Spinal cord (tissue), 10 donors: ENCODE measurements around the gene FRMD4A. TPM values are rescaled to one million over a fixed set of nuclear protein-coding genes. Genes with fewer than 3 reads are reported as not detected.

Experiments used
- DNase-seq, 6 donors: peaks; one replicate each; pipeline versions ENCODE4 v3.0.0 to v3.0.0-alpha.2; 2013 to 2015; ENCODE audit warnings: low spot score in 6 of 6, low read depth in 4 of 6
- H3K27ac ChIP-seq: one replicate; pipeline ENCODE4 v1.5.1; 2013; ENCODE audit warnings: low read depth, low read length, control low read depth
- H3K27me3 ChIP-seq: one replicate; pipeline ENCODE4 v1.6.1; 2013; ENCODE audit warnings: low read length; ENCODE audit not compliant: control insufficient read depth, insufficient read depth
- H3K36me3 ChIP-seq: one replicate; pipeline ENCODE4 v1.6.1; 2013; ENCODE audit warnings: low read length; ENCODE audit not compliant: control insufficient read depth, insufficient read depth
- H3K4me1 ChIP-seq: one replicate; pipeline ENCODE4 v1.6.1; 2013; ENCODE audit warnings: low read length; ENCODE audit not compliant: control insufficient read depth, insufficient read depth
- H3K4me3 ChIP-seq: one replicate; pipeline ENCODE4 v1.5.1; 2013; ENCODE audit warnings: low read depth, low read length, control low read depth
- H3K9me3 ChIP-seq: one replicate; pipeline ENCODE4 v1.6.1; 2013; ENCODE audit warnings: low read length; ENCODE audit not compliant: control insufficient read depth, insufficient read depth
- WGBS: methylation state at CpG from one replicate; pipeline ENCODE4 v1.1.5; 2013; ENCODE audit warnings: missing lambda C conversion rate; ENCODE audit not compliant: insufficient coverage; 5-methylcytosine and 5-hydroxymethylcytosine counted together
- polyA plus RNA-seq, 2 donors: library from polyadenylated mRNA; unstranded; fragments of 120-200 nt; gene quantifications; one replicate each; pipeline ENCODE4 v1.2.1, GENCODE V29; 2013; ENCODE audit not compliant: insufficient read length in 2 of 2
- total RNA-seq, 2 donors: library from RNA; depleted of rRNA in 1 of 2; stranded (reverse); fragments of 120-200 nt in 1 of 2; fragments of >200 nt in 1 of 2; gene quantifications; one replicate each; pipeline versions ENCODE4 v1.2.3 to v1.2.4, GENCODE V29; 2013 to 2014
- donor health status: healthy.

The FRMD4A gene
- total and polyA plus RNA-seq, 4 donors, result 75.4 to 97.8 (median 91.8) TPM

DNA sequence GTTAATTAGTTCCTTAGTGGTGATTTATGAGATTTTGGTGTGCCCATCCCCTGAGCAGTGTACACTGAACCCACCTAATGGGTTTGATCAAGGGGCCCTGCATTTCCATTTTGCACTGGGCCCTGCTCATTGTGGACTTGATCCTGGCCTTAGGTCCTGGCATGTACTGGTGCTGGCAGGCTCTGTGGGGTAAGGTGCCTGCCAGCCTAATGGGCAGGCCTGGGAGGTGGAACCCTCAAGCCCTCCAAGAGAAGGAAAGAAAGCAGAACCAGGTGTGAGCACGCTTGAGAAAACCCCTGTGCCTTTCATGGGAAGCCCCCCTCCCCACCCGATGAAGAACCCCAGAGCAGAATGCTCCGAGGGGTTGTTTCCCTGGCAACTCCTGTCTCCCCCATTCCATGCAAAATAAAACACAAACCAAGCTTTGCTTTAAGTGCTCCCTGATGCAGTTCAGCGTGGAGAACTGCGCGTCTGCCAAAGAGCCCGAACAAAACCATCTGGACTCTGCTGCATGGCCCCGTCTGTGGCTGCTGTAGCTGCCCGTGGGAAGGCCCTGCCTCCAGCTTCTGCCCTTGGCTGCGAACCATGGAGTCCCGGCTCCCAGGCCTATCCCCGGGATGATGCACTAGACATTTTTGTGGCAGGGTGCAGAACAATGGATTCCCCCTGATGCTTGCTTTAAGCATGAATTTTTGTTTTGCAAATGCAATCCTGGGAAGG is 620.6 kb downstream of the FRMD4A start:
- Histone ChIP-seq H3K4me3 (no peak overlapping the region), H3K9me3 (no peaks in the 10 kb centered on the region), H3K36me3 (peaks cover 13% of the 10 kb centered on the region), H3K27ac (peak overlapping the region; percentile 62), H3K27me3 (no peaks in the 10 kb centered on the region), H3K4me1 (peaks cover 69% of the 10 kb centered on the region)
- 14% methylated on average over 12 of the region's 12 CpGs for WGBS
- peak in 3 of 6 donors; percentile 49 to 90 (median 84) for DNase-seq

DNA sequence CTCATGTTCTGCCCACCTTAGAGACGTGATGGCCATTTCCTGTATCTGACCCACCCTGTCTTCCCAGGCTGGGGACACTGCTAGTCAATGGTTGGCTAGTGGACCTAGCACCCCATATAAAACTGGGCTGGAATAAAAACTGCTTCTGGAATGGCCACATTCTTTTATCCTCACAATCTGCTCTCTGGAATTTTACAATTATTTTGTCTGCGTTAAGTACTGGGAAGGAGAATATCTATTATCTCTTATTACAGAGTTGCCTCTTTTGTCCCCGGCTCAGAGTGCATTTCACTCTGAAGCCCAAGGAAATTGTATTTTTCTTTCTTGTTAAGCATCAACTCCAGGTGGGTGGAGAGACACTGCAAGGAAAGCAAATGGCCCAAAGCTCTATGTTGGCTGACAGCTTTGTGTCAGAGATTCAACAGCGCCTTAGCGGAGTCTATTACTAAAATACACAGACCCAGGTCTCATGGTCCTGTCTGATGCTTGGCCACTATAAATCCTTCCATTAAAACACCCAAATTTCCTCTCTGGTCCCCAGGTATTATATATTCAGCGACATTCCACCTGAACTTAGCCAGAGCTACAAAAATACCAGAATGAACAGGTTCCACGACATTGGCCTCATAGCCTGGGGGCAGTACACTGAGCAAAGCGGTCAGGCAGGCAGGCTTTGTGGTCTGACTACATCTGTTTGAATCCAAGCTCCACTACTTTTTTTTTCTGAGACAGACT is 622.3 kb downstream of the FRMD4A start:
- no peak overlapping the region for H3K4me3 ChIP-seq
- H3K27ac ChIP-seq, result peak overlapping the region; percentile 83
- DNase-seq, result peak in 1 of 6 donors; percentile 54
- H3K9me3 ChIP-seq, result no peaks in the 10 kb centered on the region
- peaks cover 20% of the 10 kb centered on the region for H3K36me3 ChIP-seq
- H3K4me1 ChIP-seq, result peaks cover 67% of the 10 kb centered on the region
- H3K27me3 ChIP-seq, result no peaks in the 10 kb centered on the region
- WGBS, result 72% methylated on average over 6 of the region's 8 CpGs

DNA sequence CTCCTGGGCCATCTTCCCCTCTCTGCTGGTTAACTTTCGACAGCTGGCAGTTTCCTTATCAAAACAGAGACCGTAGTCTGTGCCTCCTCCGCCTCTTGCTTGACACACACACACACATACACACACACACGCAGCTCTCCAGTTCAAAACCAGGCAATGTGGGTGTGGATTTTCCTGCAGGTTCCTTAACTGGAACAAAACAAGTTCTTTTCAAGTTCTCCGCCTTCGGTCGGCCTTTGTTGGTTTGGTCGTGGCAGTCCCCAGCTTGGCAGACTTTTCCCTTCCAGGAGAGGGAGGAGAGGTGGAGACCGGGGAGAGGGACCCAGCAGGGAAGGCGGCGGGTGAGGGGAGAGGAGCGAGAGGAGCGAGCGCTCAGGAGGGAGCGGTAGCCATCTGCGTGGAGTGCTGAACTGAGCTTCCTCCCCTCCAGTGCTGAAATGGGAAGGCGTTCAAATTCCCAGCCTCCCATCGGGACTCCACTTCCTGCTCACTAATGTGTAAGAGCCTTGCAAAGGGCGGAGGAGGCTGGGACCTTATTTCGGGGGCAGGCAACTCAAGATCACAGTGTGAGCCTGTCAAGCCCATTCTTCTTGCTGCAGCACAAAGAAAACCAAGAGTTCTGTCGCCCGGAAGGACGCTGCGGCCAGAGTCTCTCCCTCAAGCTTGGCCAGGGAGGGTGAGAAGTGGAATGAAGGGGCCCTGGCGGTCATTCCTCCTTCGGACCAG is 623.4 kb downstream of the FRMD4A start:
- 17% methylated on average over 15 of the region's 26 CpGs for WGBS
- H3K27me3 ChIP-seq, result no peaks in the 10 kb centered on the region

DNA sequence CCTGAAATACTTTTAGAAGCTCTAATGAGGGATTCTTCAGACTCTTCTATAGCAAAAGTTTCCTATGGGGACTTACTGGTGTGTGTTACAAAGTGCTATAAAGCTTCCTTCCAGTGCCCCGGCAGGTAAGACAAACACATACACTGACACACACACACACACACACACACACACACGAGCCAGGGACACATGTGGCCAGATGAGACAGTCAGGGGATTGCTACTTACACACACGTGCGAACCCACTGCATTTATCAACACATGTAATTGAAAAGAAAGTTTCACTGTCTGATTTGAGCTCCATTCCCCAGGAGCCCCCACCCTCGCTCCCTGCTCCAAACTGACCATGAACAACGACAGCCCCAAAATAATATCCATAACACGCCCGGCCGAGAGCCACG is 624.1 kb downstream of the FRMD4A start:
- H3K4me1 ChIP-seq, result peaks cover 62% of the 10 kb centered on the region
- no peak for DNase-seq
- WGBS, result 48% methylated on average over 9 of the region's 10 CpGs
- no peaks in the 10 kb centered on the region for H3K27me3 ChIP-seq
- H3K9me3 ChIP-seq, result no peaks in the 10 kb centered on the region
- H3K36me3 ChIP-seq, result peaks cover 20% of the 10 kb centered on the region
- peak overlapping the region; percentile 56 for H3K4me3 ChIP-seq
- H3K27ac ChIP-seq, result peak overlapping the region; percentile 83

More for the DNA sequence above, 623.4 kb downstream of the FRMD4A start:
- Histone ChIP-seq H3K9me3 (no peaks in the 10 kb centered on the region), H3K4me1 (peaks cover 66% of the 10 kb centered on the region), H3K27ac (peak overlapping the region; percentile 83), H3K4me3 (peak overlapping the region; percentile 56), H3K36me3 (peaks cover 20% of the 10 kb centered on the region)
- peak in 2 of 6 donors; percentile 81 to 94 for DNase-seq

DNA sequence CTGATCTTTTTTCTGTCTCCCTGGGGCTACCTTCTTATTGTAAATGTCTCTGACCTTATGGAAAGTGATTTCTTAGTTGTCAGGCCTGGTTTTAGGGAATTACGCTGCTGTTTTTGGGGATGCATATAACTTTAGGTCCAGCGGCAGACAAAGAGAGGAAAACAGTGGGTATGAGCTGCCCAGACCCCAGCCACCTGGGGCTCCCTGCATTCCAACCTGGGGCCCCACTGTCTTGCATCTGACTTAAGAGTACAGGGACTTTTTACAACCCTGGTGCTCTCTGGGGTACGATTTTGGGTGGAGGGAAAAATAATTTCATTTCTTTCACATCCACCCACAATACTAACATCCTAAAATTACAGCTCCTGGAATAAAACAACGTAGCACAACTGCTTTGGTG is 624.5 kb downstream of the FRMD4A start:
- H3K27me3 ChIP-seq, result no peaks in the 10 kb centered on the region
- peak overlapping the region; percentile 56 for H3K4me3 ChIP-seq
- H3K27ac ChIP-seq, result no peak overlapping the region
- H3K9me3 ChIP-seq, result no peaks in the 10 kb centered on the region
- no peak for DNase-seq
- WGBS, result 88% methylated on average over 2 of the region's 4 CpGs
- H3K36me3 ChIP-seq, result peaks cover 23% of the 10 kb centered on the region
- peaks cover 60% of the 10 kb centered on the region for H3K4me1 ChIP-seq

DNA sequence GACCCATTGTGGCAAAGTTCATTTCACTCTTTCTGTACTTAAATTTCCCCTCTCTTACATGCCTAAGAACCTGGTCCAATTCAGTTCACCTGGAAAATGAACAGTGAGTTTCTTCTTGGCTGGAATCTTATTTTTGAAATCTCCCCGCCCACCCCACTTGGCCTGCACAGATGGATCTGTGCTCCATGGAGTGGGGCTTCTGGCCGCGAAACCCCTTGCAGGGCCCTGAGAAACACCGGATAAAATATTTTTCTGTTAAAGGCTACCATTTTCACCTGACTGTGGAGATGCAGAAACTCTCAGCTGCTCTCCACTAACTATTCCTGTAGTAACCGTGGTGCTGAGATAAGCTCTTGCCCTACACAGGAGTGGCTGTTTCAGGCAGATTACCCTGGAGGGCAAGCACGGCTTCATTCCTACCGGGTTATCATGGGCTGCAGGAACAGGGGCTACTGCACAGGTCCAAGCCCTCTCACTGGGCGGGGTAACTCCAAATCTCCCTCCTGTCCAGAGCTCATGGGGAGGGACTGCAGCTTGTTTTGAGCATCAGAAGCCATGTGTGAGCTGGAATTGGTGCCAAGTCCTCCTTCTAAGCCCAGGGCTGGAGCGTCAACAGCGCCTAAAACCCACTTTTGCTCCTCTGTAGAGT is 625.1 kb downstream of the FRMD4A start:
- Histone ChIP-seq H3K4me1 (peaks cover 55% of the 10 kb centered on the region), H3K27me3 (no peaks in the 10 kb centered on the region), H3K36me3 (peaks cover 26% of the 10 kb centered on the region), H3K4me3 (peak overlapping the region; percentile 56), H3K27ac (no peak overlapping the region), H3K9me3 (no peaks in the 10 kb centered on the region)
- DNase-seq, result peak in 1 of 6 donors; percentile 53
- 60% methylated on average over 7 of the region's 10 CpGs for WGBS

DNA sequence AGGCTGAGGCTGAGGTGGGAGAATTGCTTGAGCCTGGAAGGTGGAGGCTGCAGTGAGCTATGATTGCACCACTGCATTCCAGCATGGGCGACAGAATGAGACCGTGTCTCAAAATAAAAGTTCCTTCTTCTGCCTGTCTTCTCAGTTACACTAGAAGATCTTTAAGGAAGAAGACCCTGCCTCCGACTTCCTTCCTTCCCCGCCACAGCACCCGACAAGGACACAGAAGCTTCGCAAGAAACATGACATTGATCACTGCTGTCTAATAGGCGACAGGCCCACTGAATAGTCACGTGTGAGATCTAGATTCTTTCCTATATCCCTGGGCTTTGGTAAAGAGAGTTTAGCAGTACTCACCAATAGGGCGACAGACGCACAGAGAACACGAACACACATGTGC is 625.8 kb downstream of the FRMD4A start:
- Histone ChIP-seq H3K9me3 (no peaks in the 10 kb centered on the region), H3K36me3 (peaks cover 32% of the 10 kb centered on the region), H3K27ac (no peak overlapping the region), H3K4me1 (peaks cover 48% of the 10 kb centered on the region), H3K4me3 (peak overlapping the region; percentile 56), H3K27me3 (no peaks in the 10 kb centered on the region)
- 83% methylated on average over 8 of the region's 11 CpGs for WGBS
- no peak for DNase-seq

DNA sequence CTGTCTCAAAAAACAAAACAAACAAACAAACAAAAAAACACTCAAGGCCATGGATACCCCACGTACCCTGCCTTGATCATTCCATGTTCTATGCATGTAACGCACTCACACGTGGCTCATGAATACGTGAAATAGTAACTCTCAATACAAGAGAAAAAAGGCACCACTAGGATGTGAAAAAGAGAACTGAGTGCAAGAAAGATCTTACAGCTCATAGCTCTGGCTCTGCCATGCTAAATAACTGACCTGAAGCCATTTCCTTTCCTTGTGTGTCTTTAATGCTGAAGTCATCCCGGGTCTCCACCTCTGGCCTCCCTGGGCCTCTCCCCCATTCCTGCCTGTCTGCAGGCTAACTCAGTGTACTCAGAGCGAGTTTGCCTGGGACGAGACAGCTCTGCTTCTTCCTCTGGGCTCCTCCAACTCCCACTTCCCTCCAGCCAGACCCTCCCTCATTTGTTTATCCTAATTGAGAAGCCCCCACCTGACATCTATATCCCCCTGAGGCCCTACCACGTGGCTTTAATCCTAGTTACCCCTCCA is 626.7 kb downstream of the FRMD4A start:
- no peaks in the 10 kb centered on the region for H3K27me3 ChIP-seq
- H3K4me3 ChIP-seq, result no peak overlapping the region
- H3K4me1 ChIP-seq, result peaks cover 39% of the 10 kb centered on the region
- DNase-seq, result no peak
- no peaks in the 10 kb centered on the region for H3K9me3 ChIP-seq
- H3K36me3 ChIP-seq, result peaks cover 40% of the 10 kb centered on the region
- 90% methylated on average over 6 of the region's 8 CpGs for WGBS
- H3K27ac ChIP-seq, result no peak overlapping the region
